Breast epithelium (tissue), 3 donors: ENCODE data around the gene ITPR1.

Experiments used
- POLR2AphosphoS5 ChIP-seq, 3 donors: sonication (generic); formaldehyde crosslinking; IDR thresholded peaks; one replicate each; pipeline ENCODE4 v1.6.1; 2017; ENCODE audit warnings: antibody characterized with exemption in 3 of 3
- TF ChIP-seq, protein P1 (sequence below), 3 donors: fragments of 450-650 bp; IDR thresholded peaks; one replicate each; pipeline ENCODE4 v1.5.1; 2016 to 2017; ENCODE audit warnings: antibody characterized with exemption in 3 of 3, mild to moderate bottlenecking in 3 of 3, moderate library complexity in 3 of 3

- TF ChIP-seq, protein P1, sequence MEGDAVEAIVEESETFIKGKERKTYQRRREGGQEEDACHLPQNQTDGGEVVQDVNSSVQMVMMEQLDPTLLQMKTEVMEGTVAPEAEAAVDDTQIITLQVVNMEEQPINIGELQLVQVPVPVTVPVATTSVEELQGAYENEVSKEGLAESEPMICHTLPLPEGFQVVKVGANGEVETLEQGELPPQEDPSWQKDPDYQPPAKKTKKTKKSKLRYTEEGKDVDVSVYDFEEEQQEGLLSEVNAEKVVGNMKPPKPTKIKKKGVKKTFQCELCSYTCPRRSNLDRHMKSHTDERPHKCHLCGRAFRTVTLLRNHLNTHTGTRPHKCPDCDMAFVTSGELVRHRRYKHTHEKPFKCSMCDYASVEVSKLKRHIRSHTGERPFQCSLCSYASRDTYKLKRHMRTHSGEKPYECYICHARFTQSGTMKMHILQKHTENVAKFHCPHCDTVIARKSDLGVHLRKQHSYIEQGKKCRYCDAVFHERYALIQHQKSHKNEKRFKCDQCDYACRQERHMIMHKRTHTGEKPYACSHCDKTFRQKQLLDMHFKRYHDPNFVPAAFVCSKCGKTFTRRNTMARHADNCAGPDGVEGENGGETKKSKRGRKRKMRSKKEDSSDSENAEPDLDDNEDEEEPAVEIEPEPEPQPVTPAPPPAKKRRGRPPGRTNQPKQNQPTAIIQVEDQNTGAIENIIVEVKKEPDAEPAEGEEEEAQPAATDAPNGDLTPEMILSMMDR (IDR thresholded peaks at IDR 0.05), result no peak
- no peak for TF ChIP-seq POLR2AphosphoS5 (IDR thresholded peaks at IDR 0.05)
Observed at GRCh38 chr3:4886448-4886847, 393.3 kb downstream of the ITPR1 start.
